GM06990 (cell line): Measurements from ENCODE around the gene ZNF282.

ENCODE experiments used
- DNase-seq: peaks from one replicate; pipeline ENCODE4 v3.0.0-alpha.2; 2011; ENCODE audit not compliant: insufficient read length; ENCODE audit errors: extremely low read depth
- H3K27me3 ChIP-seq: replicated peaks from 2 replicates; pipeline ENCODE4 v1.6.0; 2011; ENCODE audit warnings: low read length; ENCODE audit not compliant: control insufficient read depth, insufficient read depth
- H3K36me3 ChIP-seq: 2 replicates; pipeline ENCODE4 v1.5.1; 2011; ENCODE audit warnings: low read length; ENCODE audit not compliant: control insufficient read depth, insufficient read depth
- H3K4me3 ChIP-seq: replicated peaks from 2 replicates; pipeline ENCODE4 v1.5.1; 2011; ENCODE audit warnings: low read depth, mild to moderate bottlenecking, control low read depth, low read length
- CTCF ChIP-seq: IDR thresholded peaks from 2 replicates; pipeline ENCODE4 v1.5.1; 2011; ENCODE audit warnings: low read length, control low read depth, mild to moderate bottlenecking, inconsistent platforms; ENCODE audit not compliant: insufficient read depth, poor library complexity, severe bottlenecking

Gene ZNF282

GRCh38 chr7:149256568-149256967 lies 61.2 kb downstream of the ZNF282 start:
- H3K27me3 ChIP-seq, result no peaks in the 10 kb centered on the region
- no peak for DNase-seq
- H3K4me3 ChIP-seq, result no peak overlapping the region
- H3K36me3 ChIP-seq, result peaks cover 18% of the 10 kb centered on the region
- TF ChIP-seq CTCF, result no peak

GRCh38 chr7:149257146-149257545 lies 61.8 kb downstream of the ZNF282 start:
- no peak for TF ChIP-seq CTCF
- H3K27me3 ChIP-seq, result no peaks in the 10 kb centered on the region
- peaks cover 16% of the 10 kb centered on the region for H3K36me3 ChIP-seq
- DNase-seq, result no peak
- no peak overlapping the region for H3K4me3 ChIP-seq

- TF ChIP-seq CTCF, result no peak
- DNase-seq, result no peak
- peak overlapping the region; percentile 63 for H3K4me3 ChIP-seq
- peaks cover 2% of the 10 kb centered on the region for H3K36me3 ChIP-seq
- no peaks in the 10 kb centered on the region for H3K27me3 ChIP-seq
Measured at GRCh38 chr7:149261316-149261828, 66.0 kb downstream of the ZNF282 start.

- peak within 1 kb of the TSS; percentile 63 for H3K4me3 ChIP-seq
- peak; percentile 44 for TF ChIP-seq CTCF
- H3K36me3 ChIP-seq, result peaks cover 8% of the 10 kb centered on the region
- DNase-seq, result peak; percentile 93
- no peaks in the 10 kb centered on the region for H3K27me3 ChIP-seq
Measured at GRCh38 chr7:149261829-149262617, 66.7 kb downstream of the ZNF282 start, which contains the start of gene ZNF783. ZNF783 (plus strand) TSS chr7:149262196; CDS start chr7:149262334, 138 bp downstream.

- no peak for DNase-seq
- H3K27me3 ChIP-seq, result no peaks in the 10 kb centered on the region
- peaks cover 11% of the 10 kb centered on the region for H3K36me3 ChIP-seq
- H3K4me3 ChIP-seq, result no peak overlapping the region
- TF ChIP-seq CTCF, result no peak
Measured at GRCh38 chr7:149266451-149266850, 71.1 kb downstream of the ZNF282 start.
